Measurements from ENCODE around the gene MAP3K2. TPM values are rescaled to one million over a fixed set of nuclear protein-coding genes. Genes with fewer than 3 reads are reported as not detected.

MAP3K2 gene
- total RNA-seq, 2 donors from 2014 or later, result 91.0 to 100 TPM

DNA sequence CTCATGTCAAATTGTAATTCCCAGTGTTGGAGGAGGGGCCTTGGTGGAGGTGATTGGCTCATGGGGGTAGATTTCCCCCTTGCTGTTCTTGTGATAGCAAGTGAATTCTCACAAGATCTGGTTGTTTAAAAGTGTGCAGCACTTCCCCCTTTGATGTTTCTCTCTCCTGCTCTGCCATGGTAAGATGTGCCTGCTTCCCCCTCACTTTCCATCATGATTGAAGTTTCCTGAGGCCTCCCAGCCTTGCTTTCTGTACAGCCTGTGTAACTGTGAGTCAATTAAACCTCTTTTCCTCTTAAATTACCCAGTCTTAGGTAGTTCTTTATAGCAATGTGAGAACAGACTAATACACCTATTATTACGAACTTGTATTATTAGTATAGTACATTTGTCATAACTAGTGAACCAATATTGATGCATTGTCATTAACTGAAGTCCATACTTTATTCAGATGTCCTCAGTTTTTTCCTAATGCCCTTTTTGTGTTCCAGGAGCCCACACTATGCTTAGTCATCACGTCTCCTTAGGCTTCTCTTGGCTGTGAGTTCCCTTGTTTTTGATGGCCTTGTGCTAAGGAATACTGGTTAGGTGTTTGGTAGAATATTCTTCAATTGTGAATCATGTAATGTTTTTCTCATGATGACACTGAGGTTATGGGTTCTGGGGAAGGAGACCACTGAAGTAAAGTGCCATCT is 4.5 kb upstream of the MAP3K2 start:
- Mint-ChIP-seq H3K27ac (no peak overlapping the region), H3K36me3 (ENCODE audit: low read depth) (peaks cover under 1% of the 10 kb centered on the region), H3K27me3 (peaks cover under 1% of the 10 kb centered on the region), H3K4me1 (peaks cover 18% of the 10 kb centered on the region), H3K4me3 (no peak overlapping the region)
- DNase-seq, result no peak
- no peaks in the 10 kb centered on the region for H3K9me3 ChIP-seq (ENCODE audit: control insufficient read depth, low read length, poor library complexity, severe bottlenecking)
- ATAC-seq, result no peak

DNA sequence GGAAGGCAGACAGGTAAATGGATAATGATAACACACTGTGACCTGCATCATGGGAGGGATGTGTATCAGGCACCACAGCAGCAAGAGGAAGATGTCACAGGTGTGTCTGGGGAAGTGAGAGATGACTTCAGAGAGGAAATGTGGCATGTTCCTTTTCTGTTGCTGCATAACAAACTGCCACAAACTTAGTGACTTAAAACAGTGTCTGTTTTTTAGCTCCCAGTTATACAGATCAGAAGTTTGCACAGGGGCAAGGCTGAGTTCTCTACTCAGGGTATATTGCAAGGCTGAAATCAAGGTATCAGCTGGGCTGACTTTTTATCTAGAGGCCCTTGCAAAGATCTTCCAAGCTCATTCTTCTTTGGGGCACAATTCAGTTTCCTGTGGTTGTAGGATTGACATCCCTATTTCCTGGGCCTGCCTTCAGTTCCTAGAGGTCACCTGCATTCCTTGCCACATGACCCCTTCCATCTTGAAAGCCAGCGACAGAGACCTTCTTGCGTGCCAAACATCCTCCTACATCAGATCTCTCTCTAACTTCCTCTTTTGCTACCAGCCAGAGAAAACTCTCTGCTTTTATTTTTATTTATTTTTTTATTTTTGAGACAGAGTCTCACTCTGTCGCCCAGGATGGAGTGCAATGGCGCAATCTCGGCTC is 2.1 kb upstream of the MAP3K2 start:
- Mint-ChIP-seq H3K36me3 (ENCODE audit: low read depth) (no peaks in the 10 kb centered on the region), H3K27me3 (no peaks in the 10 kb centered on the region), H3K4me1 (peaks cover 38% of the 10 kb centered on the region), H3K27ac (peak overlapping the region; percentile 97), H3K4me3 (no peak overlapping the region)
- ATAC-seq (no peak), DNase-seq (no peak)
- H3K9me3 ChIP-seq (ENCODE audit: control insufficient read depth, low read length, poor library complexity, severe bottlenecking), result no peaks in the 10 kb centered on the region

GRCh38 chr2:127388423-127389164 is 819 bp upstream of the MAP3K2 start:
- ATAC-seq (peak; percentile 9), DNase-seq (no peak)
- Mint-ChIP-seq H3K27me3 (no peaks in the 10 kb centered on the region), H3K4me3 (peak overlapping the region; percentile 93), H3K27ac (peak overlapping the region; percentile 97), H3K4me1 (peaks cover 44% of the 10 kb centered on the region), H3K36me3 (ENCODE audit: low read depth) (no peaks in the 10 kb centered on the region)
- H3K9me3 ChIP-seq (ENCODE audit: control insufficient read depth, low read length, poor library complexity, severe bottlenecking), result no peaks in the 10 kb centered on the region

- DNase-seq (peak; percentile 68 to 75 (median 74)), ATAC-seq (peak; percentile 74)
- Mint-ChIP-seq H3K4me1 (peaks cover 53% of the 10 kb centered on the region), H3K4me3 (peak overlapping the region; percentile 93), H3K27ac (peak overlapping the region; percentile 97), H3K27me3 (no peaks in the 10 kb centered on the region), H3K36me3 (ENCODE audit: low read depth) (no peaks in the 10 kb centered on the region)
- H3K9me3 ChIP-seq (ENCODE audit: control insufficient read depth, low read length, poor library complexity, severe bottlenecking), result no peaks in the 10 kb centered on the region
Observed at GRCh38 chr2:127386764-127387654, 766 bp downstream of the MAP3K2 start.

DNA sequence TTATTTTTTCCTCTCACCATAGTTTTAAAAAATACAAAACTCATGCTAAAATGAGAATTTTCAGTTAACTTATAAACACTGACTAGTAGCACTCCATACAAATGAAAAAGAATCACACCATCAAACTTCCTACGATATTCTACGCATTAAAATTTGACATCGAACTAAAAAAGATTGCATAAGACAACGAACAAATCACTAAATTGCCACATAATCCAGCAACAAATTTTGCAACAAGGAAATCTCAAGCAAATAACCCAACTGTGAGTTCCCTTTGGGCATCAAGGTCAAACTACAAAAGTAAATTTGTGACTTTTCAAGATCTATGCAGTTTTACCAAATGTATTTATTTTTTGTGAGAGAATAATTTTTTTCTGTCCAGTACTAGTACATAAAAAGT is 1.5 kb downstream of the MAP3K2 start:
- no peak for ATAC-seq
- Mint-ChIP-seq H3K4me3 (peak overlapping the region; percentile 93), H3K36me3 (ENCODE audit: low read depth) (no peaks in the 10 kb centered on the region), H3K27me3 (no peaks in the 10 kb centered on the region), H3K27ac (peak overlapping the region; percentile 97), H3K4me1 (peaks cover 56% of the 10 kb centered on the region)
- no peaks in the 10 kb centered on the region for H3K9me3 ChIP-seq (ENCODE audit: control insufficient read depth, low read length, poor library complexity, severe bottlenecking)
- DNase-seq, result no peak

DNA sequence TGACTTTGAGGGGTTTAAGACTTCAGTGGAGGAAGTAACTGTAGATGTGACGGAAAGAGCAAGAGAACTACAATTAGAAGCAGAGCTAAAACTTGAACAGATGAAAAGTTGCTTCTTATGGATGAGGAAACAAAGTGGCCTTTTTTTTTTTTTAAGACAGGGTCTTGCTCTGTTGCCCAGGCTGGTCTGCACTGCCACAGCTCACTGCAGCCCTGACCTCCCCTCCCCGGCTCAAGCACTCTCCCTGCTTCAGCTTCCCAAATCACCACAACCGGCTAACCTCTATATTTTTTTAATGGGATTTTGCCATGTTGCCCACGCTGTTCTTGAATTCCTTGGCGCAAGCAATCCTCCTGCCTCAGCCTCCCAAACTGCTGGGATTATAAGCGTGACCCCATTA is 3.2 kb downstream of the MAP3K2 start:
- Mint-ChIP-seq H3K36me3 (ENCODE audit: low read depth) (no peaks in the 10 kb centered on the region), H3K27ac (peak overlapping the region; percentile 27), H3K4me1 (peaks cover 62% of the 10 kb centered on the region), H3K27me3 (no peaks in the 10 kb centered on the region), H3K4me3 (no peak overlapping the region)
- ATAC-seq, result no peak
- no peak for DNase-seq
- H3K9me3 ChIP-seq (ENCODE audit: control insufficient read depth, low read length, poor library complexity, severe bottlenecking), result no peaks in the 10 kb centered on the region

- no peak overlapping the region for H3K4me3 Mint-ChIP-seq
- H3K27me3 Mint-ChIP-seq, result no peaks in the 10 kb centered on the region
- peaks cover 55% of the 10 kb centered on the region for H3K4me1 Mint-ChIP-seq
- no peak for DNase-seq
- no peak overlapping the region for H3K27ac Mint-ChIP-seq
- ATAC-seq, result no peak
- H3K36me3 Mint-ChIP-seq (ENCODE audit: low read depth), result no peaks in the 10 kb centered on the region
- H3K9me3 ChIP-seq (ENCODE audit: control insufficient read depth, low read length, poor library complexity, severe bottlenecking), result no peaks in the 10 kb centered on the region
Observed at GRCh38 chr2:127382831-127383230, 4.9 kb downstream of the MAP3K2 start.

- H3K27ac Mint-ChIP-seq, result no peak overlapping the region
- no peaks in the 10 kb centered on the region for H3K27me3 Mint-ChIP-seq
- H3K4me1 Mint-ChIP-seq, result peaks cover 53% of the 10 kb centered on the region
- H3K4me3 Mint-ChIP-seq, result no peak overlapping the region
- DNase-seq (no peak), ATAC-seq (no peak)
- no peaks in the 10 kb centered on the region for H3K9me3 ChIP-seq (ENCODE audit: control insufficient read depth, low read length, poor library complexity, severe bottlenecking)
- no peaks in the 10 kb centered on the region for H3K36me3 Mint-ChIP-seq (ENCODE audit: low read depth)
Observed at GRCh38 chr2:127381762-127382161, 6.0 kb downstream of the MAP3K2 start.

GRCh38 chr2:127379712-127380355 is 7.9 kb downstream of the MAP3K2 start:
- H3K27ac Mint-ChIP-seq, result peak overlapping the region; percentile 34
- H3K9me3 ChIP-seq (ENCODE audit: control insufficient read depth, low read length, poor library complexity, severe bottlenecking), result no peaks in the 10 kb centered on the region
- peaks cover 38% of the 10 kb centered on the region for H3K4me1 Mint-ChIP-seq
- no peaks in the 10 kb centered on the region for H3K36me3 Mint-ChIP-seq (ENCODE audit: low read depth)
- no peaks in the 10 kb centered on the region for H3K27me3 Mint-ChIP-seq
- ATAC-seq (no peak), DNase-seq (no peak)
- H3K4me3 Mint-ChIP-seq, result no peak overlapping the region

DNA sequence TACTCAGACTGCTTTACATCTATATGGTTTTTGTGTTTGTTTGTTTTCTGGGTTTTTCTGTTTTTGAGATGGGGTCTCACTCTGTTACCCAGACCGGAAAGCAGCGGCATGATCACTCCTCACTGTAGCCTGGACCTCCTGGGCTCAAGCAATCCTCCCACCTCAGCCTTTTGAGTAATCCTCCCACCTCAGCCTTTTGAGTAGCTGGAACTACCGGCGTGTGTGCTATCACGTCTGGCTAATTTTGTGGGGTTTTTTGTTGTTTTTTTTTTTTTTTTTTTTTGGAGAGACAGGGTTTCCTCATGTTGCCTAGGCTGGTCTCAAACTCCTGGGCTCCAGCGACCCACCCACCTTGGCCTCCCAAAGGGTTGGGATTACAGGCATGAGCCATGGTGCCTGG is 9.1 kb downstream of the MAP3K2 start:
- DNase-seq (no peak), ATAC-seq (no peak)
- H3K27me3 Mint-ChIP-seq, result no peaks in the 10 kb centered on the region
- H3K4me1 Mint-ChIP-seq, result peaks cover 33% of the 10 kb centered on the region
- no peak overlapping the region for H3K27ac Mint-ChIP-seq
- no peak overlapping the region for H3K4me3 Mint-ChIP-seq
- H3K36me3 Mint-ChIP-seq (ENCODE audit: low read depth), result no peaks in the 10 kb centered on the region
- H3K9me3 ChIP-seq (ENCODE audit: control insufficient read depth, low read length, poor library complexity, severe bottlenecking), result peaks cover under 1% of the 10 kb centered on the region

DNA sequence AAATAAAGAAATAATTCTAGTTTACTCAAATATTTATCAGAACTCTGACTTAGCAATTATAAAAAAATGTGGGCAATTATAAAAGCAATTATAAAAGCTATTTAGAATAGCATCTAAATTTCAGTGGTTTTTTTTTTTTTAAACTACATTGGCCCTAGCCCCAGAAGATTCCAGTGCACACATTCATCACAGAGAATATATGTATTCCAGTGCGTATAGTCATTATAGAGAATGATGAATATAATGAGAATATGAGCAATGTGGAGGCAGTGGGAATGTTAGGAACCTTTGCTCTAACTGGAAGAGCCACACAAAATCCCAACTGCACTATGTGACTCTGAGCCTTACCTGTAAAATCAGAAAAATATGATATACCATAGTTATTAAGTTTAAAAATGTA is 10.5 kb downstream of the MAP3K2 start:
- no peak overlapping the region for H3K4me3 Mint-ChIP-seq
- ATAC-seq, result no peak
- H3K36me3 Mint-ChIP-seq (ENCODE audit: low read depth), result no peaks in the 10 kb centered on the region
- peak overlapping the region; percentile 68 for H3K27ac Mint-ChIP-seq
- no peaks in the 10 kb centered on the region for H3K27me3 Mint-ChIP-seq
- peaks cover 23% of the 10 kb centered on the region for H3K4me1 Mint-ChIP-seq
- peaks cover 5% of the 10 kb centered on the region for H3K9me3 ChIP-seq (ENCODE audit: control insufficient read depth, low read length, poor library complexity, severe bottlenecking)
- DNase-seq, result no peak

GRCh38 chr2:127376257-127376656 is 11.5 kb downstream of the MAP3K2 start:
- ATAC-seq (no peak), DNase-seq (no peak)
- no peaks in the 10 kb centered on the region for H3K27me3 Mint-ChIP-seq
- H3K9me3 ChIP-seq (ENCODE audit: control insufficient read depth, low read length, poor library complexity, severe bottlenecking), result peaks cover 5% of the 10 kb centered on the region
- peaks cover 20% of the 10 kb centered on the region for H3K4me1 Mint-ChIP-seq
- no peak overlapping the region for H3K27ac Mint-ChIP-seq
- H3K36me3 Mint-ChIP-seq (ENCODE audit: low read depth), result no peaks in the 10 kb centered on the region
- peak overlapping the region; percentile 7 for H3K4me3 Mint-ChIP-seq

Data from T-helper 17 cell (primary cell).